ENCODE results near the gene EIF3J.

Gene EIF3J

DNA sequence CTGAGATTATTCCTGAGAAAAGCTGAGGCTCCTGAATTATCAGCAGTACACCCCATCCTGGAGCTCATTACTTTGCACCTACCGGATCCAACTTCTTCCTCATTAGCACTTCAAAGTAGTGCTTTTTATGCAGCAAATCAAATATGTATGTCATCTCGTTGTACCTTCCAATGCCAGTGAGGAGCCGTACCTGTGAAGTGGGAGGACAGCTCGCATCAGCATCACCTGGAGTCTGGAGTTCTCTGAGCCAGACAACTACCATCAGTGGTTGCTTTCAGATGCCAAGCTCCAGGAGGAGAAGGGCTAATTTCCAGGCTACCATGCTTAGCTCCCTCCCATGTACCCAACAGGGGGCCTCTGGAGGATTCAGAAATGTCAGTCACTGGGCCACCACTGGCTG is 32.4 kb downstream of the EIF3J start:
- TF ChIP-seq PATZ1 (CRISPR knock-in tag; IDR thresholded peaks at IDR 0.05; ENCODE audit: borderline replicate concordance) (no peak), ZNF70 (CRISPR knock-in tag; IDR thresholded peaks at IDR 0.05) (no peak), ARNTL (CRISPR knock-in tag; IDR thresholded peaks at IDR 0.05; ENCODE audit: borderline replicate concordance, low read depth) (no peak), GLIS3 (CRISPR knock-in tag; IDR thresholded peaks at IDR 0.05) (no peak), CREB5 (CRISPR knock-in tag; IDR thresholded peaks at IDR 0.05; ENCODE audit: low read depth) (no peak), ISL1 (CRISPR knock-in tag; IDR thresholded peaks at IDR 0.05) (no peak), ZC3H10 (CRISPR knock-in tag; IDR thresholded peaks at IDR 0.05) (no peak), RARB (CRISPR knock-in tag; IDR thresholded peaks at IDR 0.05) (no peak), ZFP3 (CRISPR knock-in tag; IDR thresholded peaks at IDR 0.05) (no peak), PPARA (CRISPR knock-in tag; IDR thresholded peaks at IDR 0.05; ENCODE audit: borderline replicate concordance) (no peak), ESRRG (CRISPR knock-in tag; IDR thresholded peaks at IDR 0.05) (no peak), ZNF8 (CRISPR knock-in tag; IDR thresholded peaks at IDR 0.05) (no peak), OSR1 (CRISPR knock-in tag; IDR thresholded peaks at IDR 0.05) (no peak), ZNF565 (CRISPR knock-in tag; conservative IDR thresholded peaks at IDR 0.05; ENCODE audit: low read depth) (no peak), BACH2 (CRISPR knock-in tag; IDR thresholded peaks at IDR 0.05; ENCODE audit: borderline replicate concordance) (no peak), TCF4 (CRISPR knock-in tag; IDR thresholded peaks at IDR 0.05; ENCODE audit: borderline replicate concordance) (no peak)
- TF ChIP-seq, protein P1, sequence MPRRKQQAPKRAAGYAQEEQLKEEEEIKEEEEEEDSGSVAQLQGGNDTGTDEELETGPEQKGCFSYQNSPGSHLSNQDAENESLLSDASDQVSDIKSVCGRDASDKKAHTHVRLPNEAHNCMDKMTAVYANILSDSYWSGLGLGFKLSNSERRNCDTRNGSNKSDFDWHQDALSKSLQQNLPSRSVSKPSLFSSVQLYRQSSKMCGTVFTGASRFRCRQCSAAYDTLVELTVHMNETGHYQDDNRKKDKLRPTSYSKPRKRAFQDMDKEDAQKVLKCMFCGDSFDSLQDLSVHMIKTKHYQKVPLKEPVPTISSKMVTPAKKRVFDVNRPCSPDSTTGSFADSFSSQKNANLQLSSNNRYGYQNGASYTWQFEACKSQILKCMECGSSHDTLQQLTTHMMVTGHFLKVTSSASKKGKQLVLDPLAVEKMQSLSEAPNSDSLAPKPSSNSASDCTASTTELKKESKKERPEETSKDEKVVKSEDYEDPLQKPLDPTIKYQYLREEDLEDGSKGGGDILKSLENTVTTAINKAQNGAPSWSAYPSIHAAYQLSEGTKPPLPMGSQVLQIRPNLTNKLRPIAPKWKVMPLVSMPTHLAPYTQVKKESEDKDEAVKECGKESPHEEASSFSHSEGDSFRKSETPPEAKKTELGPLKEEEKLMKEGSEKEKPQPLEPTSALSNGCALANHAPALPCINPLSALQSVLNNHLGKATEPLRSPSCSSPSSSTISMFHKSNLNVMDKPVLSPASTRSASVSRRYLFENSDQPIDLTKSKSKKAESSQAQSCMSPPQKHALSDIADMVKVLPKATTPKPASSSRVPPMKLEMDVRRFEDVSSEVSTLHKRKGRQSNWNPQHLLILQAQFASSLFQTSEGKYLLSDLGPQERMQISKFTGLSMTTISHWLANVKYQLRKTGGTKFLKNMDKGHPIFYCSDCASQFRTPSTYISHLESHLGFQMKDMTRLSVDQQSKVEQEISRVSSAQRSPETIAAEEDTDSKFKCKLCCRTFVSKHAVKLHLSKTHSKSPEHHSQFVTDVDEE (CRISPR knock-in tag; IDR thresholded peaks at IDR 0.05): no peak
- ATAC-seq: no peak

GRCh38 chr15:44570361-44570760 is 33.4 kb downstream of the EIF3J start:
- no peak for TF ChIP-seq ZNF70 (CRISPR knock-in tag; IDR thresholded peaks at IDR 0.05)
- no peak for TF ChIP-seq RARB (CRISPR knock-in tag; IDR thresholded peaks at IDR 0.05)
- TF ChIP-seq ISL1 (CRISPR knock-in tag; IDR thresholded peaks at IDR 0.05): no peak
- no peak for TF ChIP-seq ZNF8 (CRISPR knock-in tag; IDR thresholded peaks at IDR 0.05)
- no peak for TF ChIP-seq SNAI2 (CRISPR knock-in tag; IDR thresholded peaks at IDR 0.05)
- no peak for TF ChIP-seq TOX (CRISPR knock-in tag; IDR thresholded peaks at IDR 0.05; ENCODE audit: borderline replicate concordance)
- no peak for TF ChIP-seq BACH2 (CRISPR knock-in tag; IDR thresholded peaks at IDR 0.05; ENCODE audit: borderline replicate concordance)
- no peak for TF ChIP-seq ZFP3 (CRISPR knock-in tag; IDR thresholded peaks at IDR 0.05)
- no peak for TF ChIP-seq ZFP30 (CRISPR knock-in tag; IDR thresholded peaks at IDR 0.05)
- TF ChIP-seq OSR1 (CRISPR knock-in tag; IDR thresholded peaks at IDR 0.05): no peak
- TF ChIP-seq TCF4 (CRISPR knock-in tag; IDR thresholded peaks at IDR 0.05; ENCODE audit: borderline replicate concordance): no peak
- TF ChIP-seq ESRRG (CRISPR knock-in tag; IDR thresholded peaks at IDR 0.05): no peak
- no peak for TF ChIP-seq CSDC2 (CRISPR knock-in tag; IDR thresholded peaks at IDR 0.05)
- TF ChIP-seq PPARA (CRISPR knock-in tag; IDR thresholded peaks at IDR 0.05; ENCODE audit: borderline replicate concordance): no peak
- no peak for TF ChIP-seq CREB5 (CRISPR knock-in tag; IDR thresholded peaks at IDR 0.05; ENCODE audit: low read depth)
- TF ChIP-seq, protein P2, sequence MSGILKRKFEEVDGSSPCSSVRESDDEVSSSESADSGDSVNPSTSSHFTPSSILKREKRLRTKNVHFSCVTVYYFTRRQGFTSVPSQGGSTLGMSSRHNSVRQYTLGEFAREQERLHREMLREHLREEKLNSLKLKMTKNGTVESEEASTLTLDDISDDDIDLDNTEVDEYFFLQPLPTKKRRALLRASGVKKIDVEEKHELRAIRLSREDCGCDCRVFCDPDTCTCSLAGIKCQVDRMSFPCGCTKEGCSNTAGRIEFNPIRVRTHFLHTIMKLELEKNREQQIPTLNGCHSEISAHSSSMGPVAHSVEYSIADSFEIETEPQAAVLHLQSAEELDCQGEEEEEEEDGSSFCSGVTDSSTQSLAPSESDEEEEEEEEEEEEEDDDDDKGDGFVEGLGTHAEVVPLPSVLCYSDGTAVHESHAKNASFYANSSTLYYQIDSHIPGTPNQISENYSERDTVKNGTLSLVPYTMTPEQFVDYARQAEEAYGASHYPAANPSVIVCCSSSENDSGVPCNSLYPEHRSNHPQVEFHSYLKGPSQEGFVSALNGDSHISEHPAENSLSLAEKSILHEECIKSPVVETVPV (CRISPR knock-in tag; IDR thresholded peaks at IDR 0.05): no peak
- no peak for TF ChIP-seq PATZ1 (CRISPR knock-in tag; IDR thresholded peaks at IDR 0.05; ENCODE audit: borderline replicate concordance)
- no peak for TF ChIP-seq GLIS3 (CRISPR knock-in tag; IDR thresholded peaks at IDR 0.05)
- ATAC-seq: no peak; the same call in 2 of the 3 replicates
